Measurements from ENCODE around the gene COL18A1. TPM values are rescaled to one million over a fixed set of nuclear protein-coding genes. Genes with fewer than 3 reads are reported as not detected.
"Not testable (repeated sequence)": the region's sequence is repeated elsewhere in the genome, so short reads cannot be mapped to it uniquely, and the experiment has no call there.

COL18A1 gene
- total RNA-seq, 1 experiment from 2014 or later = 0.11 TPM

DNA sequence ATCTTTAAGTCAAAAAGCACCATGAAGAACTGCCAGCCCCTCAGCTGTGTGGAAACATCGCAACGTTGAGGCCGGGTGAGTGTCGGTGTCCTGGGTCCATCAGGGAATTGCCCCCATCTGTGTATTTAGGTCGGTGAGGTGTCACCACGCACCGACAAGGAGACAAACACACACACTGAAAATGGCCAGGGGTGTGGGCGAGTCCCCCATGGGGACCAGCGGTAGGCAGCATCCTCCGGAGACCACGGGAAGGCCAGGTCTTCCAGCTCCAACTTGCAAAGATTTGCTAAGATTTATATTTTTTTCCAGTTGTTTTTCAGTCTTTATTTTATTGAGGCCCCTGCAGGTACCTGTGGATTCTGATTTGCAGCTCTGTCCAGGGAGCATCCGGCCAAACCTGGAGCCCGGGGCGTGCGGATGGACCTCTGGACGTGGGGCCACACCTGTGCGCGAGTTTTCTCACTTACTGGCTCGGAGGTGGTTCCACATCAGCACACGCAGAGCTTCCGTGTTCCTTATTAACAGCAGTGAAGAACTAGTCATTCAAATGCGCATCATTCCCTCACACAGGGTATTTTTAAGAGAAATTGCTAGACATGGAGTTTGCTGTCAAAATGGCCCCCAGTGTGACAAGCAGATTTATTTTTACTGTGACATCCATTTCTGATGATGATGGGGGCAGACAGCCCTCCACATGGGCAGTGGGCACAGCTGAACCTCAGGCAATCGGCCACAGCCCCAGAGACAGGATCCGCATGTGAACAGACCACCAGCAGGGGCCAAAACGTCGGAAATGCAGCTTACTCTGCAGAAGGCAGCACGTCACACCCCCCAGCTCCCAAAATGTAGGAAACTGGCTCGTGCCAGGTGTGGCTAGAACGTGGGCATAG lies 154.5 kb downstream of the COL18A1 start:
- Histone ChIP-seq H2AFZ (ENCODE audit: low read length) (no peak overlapping the region), H4K20me1 (ENCODE audit: insufficient read depth, low read depth, low read length) (peaks cover 7% of the 10 kb centered on the region), H3K4me2 (ENCODE audit: low read depth, low read length, poor library complexity, severe bottlenecking) (no peak overlapping the region), H3K27ac (ENCODE audit: low read length) (no peak overlapping the region), H3K36me3 (ENCODE audit: insufficient read depth, low read length) (no peaks in the 10 kb centered on the region), H3K9me3 (ENCODE audit: low read length) (no peaks in the 10 kb centered on the region), H3K9me2 (replicated peaks; ENCODE audit: insufficient read depth, low read length) (no peaks in the 10 kb centered on the region), H3K79me2 (ENCODE audit: low read length) (no peaks in the 10 kb centered on the region), H3K4me3 (ENCODE audit: low read length) (no peak overlapping the region), H3K4me1 (ENCODE audit: low read length) (peaks cover 21% of the 10 kb centered on the region), H3K27me3 (ENCODE audit: low read length) (no peaks in the 10 kb centered on the region), H3K9ac (ENCODE audit: low read length) (no peak overlapping the region)
- DNase-seq = no peak

DNA sequence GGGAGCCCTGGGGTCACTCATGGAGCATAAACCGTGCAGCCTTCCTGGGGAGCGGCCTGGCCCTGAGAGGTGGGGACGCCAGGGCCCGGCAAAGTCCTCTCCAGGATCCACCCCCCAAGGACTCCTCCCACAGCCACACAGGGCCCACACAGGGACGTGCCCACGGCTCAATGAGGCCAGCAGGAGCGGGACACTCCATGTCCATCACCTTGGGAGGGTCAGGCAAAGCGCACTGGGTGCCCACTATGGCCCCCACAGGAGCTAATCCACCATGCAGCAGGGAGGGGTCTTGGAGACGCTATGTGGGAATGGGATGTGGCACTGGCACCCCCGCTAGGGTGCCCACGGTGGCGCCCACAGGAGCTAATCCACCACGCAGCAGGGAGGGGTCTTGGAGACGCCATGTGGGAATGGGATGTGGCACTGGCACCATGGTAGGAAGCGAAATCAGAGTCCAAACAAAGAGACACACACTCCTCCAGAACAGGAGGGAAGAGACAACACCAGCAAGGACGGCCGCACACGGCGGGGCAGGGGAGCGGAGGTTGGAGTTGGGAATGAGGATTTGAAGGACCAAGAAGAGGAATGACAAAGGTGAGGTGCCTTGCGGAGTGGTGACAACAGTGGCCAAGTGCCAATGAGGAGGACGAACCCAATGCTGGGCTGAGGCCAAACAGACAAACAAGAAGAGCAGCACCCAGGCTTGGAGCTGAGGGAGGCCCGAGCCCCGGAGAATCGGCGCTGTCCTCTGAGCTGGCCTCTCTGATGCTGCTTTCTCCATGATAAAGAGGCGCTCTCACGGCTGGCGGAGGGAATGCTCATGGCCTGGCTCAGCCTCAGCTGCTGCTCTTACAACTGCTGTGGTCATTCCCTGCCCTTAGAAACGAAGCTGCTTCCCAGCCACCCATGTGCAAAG lies 155.4 kb downstream of the COL18A1 start:
- Histone ChIP-seq H2AFZ (ENCODE audit: low read length) (no peak overlapping the region), H3K4me3 (ENCODE audit: low read length) (no peak overlapping the region), H3K9ac (ENCODE audit: low read length) (no peak overlapping the region), H3K79me2 (ENCODE audit: low read length) (no peaks in the 10 kb centered on the region), H3K9me2 (replicated peaks; ENCODE audit: insufficient read depth, low read length) (no peaks in the 10 kb centered on the region), H3K27me3 (ENCODE audit: low read length) (no peaks in the 10 kb centered on the region), H3K4me1 (ENCODE audit: low read length) (peaks cover 18% of the 10 kb centered on the region), H4K20me1 (ENCODE audit: insufficient read depth, low read depth, low read length) (peaks cover 7% of the 10 kb centered on the region), H3K36me3 (ENCODE audit: insufficient read depth, low read length) (no peaks in the 10 kb centered on the region), H3K4me2 (ENCODE audit: low read depth, low read length, poor library complexity, severe bottlenecking) (no peak overlapping the region), H3K9me3 (ENCODE audit: low read length) (no peaks in the 10 kb centered on the region), H3K27ac (ENCODE audit: low read length) (no peak overlapping the region)
- DNase-seq = no peak

DNA sequence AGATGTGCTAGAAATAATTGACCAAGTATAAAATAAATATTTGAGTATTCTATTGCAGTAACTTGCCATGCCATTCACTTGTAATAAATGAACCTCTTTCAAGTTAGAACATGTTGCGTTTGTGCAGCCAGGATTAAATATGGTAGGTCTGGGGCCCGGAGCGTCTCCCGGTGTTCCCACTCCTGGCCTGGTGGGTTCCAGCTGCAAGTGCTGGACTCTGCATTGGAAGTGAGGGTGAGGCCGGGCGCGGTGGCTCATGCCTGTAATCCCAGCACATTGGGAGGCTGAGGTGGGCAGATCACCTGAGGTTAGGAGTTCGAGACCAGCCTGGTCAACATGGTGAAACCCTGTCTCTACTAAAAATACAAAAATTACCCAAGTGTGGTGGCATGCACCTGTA lies 156.3 kb downstream of the COL18A1 start:
- H3K27ac ChIP-seq (ENCODE audit: low read length); H3K9me3 ChIP-seq (ENCODE audit: low read length); H3K4me2 ChIP-seq (ENCODE audit: low read depth, low read length, poor library complexity, severe bottlenecking); H3K4me3 ChIP-seq (ENCODE audit: low read length); H3K79me2 ChIP-seq (ENCODE audit: low read length); H3K9ac ChIP-seq (ENCODE audit: low read length); H3K27me3 ChIP-seq (ENCODE audit: low read length); H3K36me3 ChIP-seq (ENCODE audit: insufficient read depth, low read length); H2AFZ ChIP-seq (ENCODE audit: low read length); H4K20me1 ChIP-seq (ENCODE audit: insufficient read depth, low read depth, low read length); H3K4me1 ChIP-seq (ENCODE audit: low read length); DNase-seq; H3K9me2 ChIP-seq (replicated peaks; ENCODE audit: insufficient read depth, low read length): not testable (repeated sequence)

- Histone ChIP-seq H3K4me1 (ENCODE audit: low read length) (no peaks in the 10 kb centered on the region), H3K36me3 (ENCODE audit: insufficient read depth, low read length) (no peaks in the 10 kb centered on the region), H3K79me2 (ENCODE audit: low read length) (no peaks in the 10 kb centered on the region), H3K4me2 (ENCODE audit: low read depth, low read length, poor library complexity, severe bottlenecking) (no peak overlapping the region), H3K9me3 (ENCODE audit: low read length) (no peaks in the 10 kb centered on the region), H3K27ac (ENCODE audit: low read length) (no peak overlapping the region), H3K9me2 (replicated peaks; ENCODE audit: insufficient read depth, low read length) (no peaks in the 10 kb centered on the region), H3K4me3 (ENCODE audit: low read length) (no peak overlapping the region), H3K9ac (ENCODE audit: low read length) (no peak overlapping the region), H2AFZ (ENCODE audit: low read length) (no peak overlapping the region), H3K27me3 (ENCODE audit: low read length) (no peaks in the 10 kb centered on the region), H4K20me1 (ENCODE audit: insufficient read depth, low read depth, low read length) (peaks cover 6% of the 10 kb centered on the region)
- DNase-seq = no peak
Measured at GRCh38 chr21:45562402-45562801, 157.4 kb downstream of the COL18A1 start.

DNA sequence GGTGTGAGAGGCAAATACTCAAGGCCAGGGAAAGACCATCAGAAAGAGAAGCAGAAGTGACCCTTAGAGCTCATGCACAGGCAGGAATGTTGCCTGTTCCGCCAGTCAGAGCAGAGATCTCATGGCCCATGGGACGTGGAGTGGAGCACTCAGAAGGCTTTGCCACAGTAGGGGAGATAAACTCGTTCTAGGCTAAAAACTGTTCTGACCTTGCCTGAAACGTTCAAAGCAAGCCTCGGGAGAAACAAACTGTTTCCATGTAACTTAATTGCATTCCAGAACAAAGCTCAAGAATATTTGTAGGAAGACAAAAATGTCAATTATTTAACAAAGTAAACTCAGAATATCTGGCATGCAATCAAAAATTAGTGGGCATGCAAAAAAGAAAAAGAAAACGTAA lies 158.0 kb downstream of the COL18A1 start:
- Histone ChIP-seq H2AFZ (ENCODE audit: low read length) (no peak overlapping the region), H3K27ac (ENCODE audit: low read length) (no peak overlapping the region), H3K27me3 (ENCODE audit: low read length) (no peaks in the 10 kb centered on the region), H3K4me1 (ENCODE audit: low read length) (no peaks in the 10 kb centered on the region), H3K9ac (ENCODE audit: low read length) (no peak overlapping the region), H3K36me3 (ENCODE audit: insufficient read depth, low read length) (no peaks in the 10 kb centered on the region), H3K4me3 (ENCODE audit: low read length) (no peak overlapping the region), H3K9me2 (replicated peaks; ENCODE audit: insufficient read depth, low read length) (no peaks in the 10 kb centered on the region), H3K9me3 (ENCODE audit: low read length) (no peaks in the 10 kb centered on the region), H3K79me2 (ENCODE audit: low read length) (no peaks in the 10 kb centered on the region), H3K4me2 (ENCODE audit: low read depth, low read length, poor library complexity, severe bottlenecking) (no peak overlapping the region), H4K20me1 (ENCODE audit: insufficient read depth, low read depth, low read length) (peaks cover under 1% of the 10 kb centered on the region; the same call in 1 of the 2 replicates)
- no peak for DNase-seq

Small RNAs within 50 kb of the gene (small RNA-seq; reads per million reads assigned to genes)
- not detected for gene MIR6815
- gene MTCO1P3 = 0.16 reads per million

Other genes with a start within 250 kb of the COL18A1 start
- gene POFUT2, start 117.3 kb upstream of the COL18A1 start, total RNA-seq (2014; rRNA removed; shearing (Covaris generic); ENCODE audit: low replicate concordance) = 10.5 and 18.0 TPM in 2 replicates
- 4.3 and 7.4 TPM in 2 replicates for gene SLC19A1, start 137.3 kb downstream of the COL18A1 start, total RNA-seq (2014; rRNA removed; shearing (Covaris generic); ENCODE audit: low replicate concordance)
- not detected in 2 replicates for gene PCBP3, start 238.6 kb downstream of the COL18A1 start, total RNA-seq (2014; rRNA removed; shearing (Covaris generic); ENCODE audit: low replicate concordance)